SU-DHL-6 (cell line): ENCODE measurements around the gene CREB1.

Source experiments
- CTCF ChIP-seq: fragments of 200-600 bp; sonication (generic); IDR thresholded peaks from one replicate; pipeline ENCODE4 v1.5.1; 2017; ENCODE audit warnings: antibody characterized with exemption, mild to moderate bottlenecking, low read length, moderate library complexity; ENCODE audit not compliant: insufficient read depth, poor library complexity, severe bottlenecking
- EZH2phosphoT487 ChIP-seq: fragments of 200-600 bp; sonication (generic), shearing (Covaris generic); conservative IDR thresholded peaks from 2 replicates; pipeline ENCODE4 v1.6.1; 2018; ENCODE audit warnings: mild to moderate bottlenecking, antibody characterized with exemption, low read length, moderate library complexity, mixed read lengths

- TF ChIP-seq CTCF: no peak
- TF ChIP-seq EZH2phosphoT487: no peak
These were observed 99.8 kb downstream of the CREB1 start for GRCh38 chr2:207629553-207629952.
